ENCODE data around the gene UBASH3A. TPM values are rescaled to one million over a fixed set of nuclear protein-coding genes. Genes with fewer than 3 reads are reported as not detected.

The UBASH3A gene
- total and polyA plus RNA-seq, 4 donors: 0.58 to 0.88 (median 0.67) TPM

- no peaks in the 10 kb centered on the region for H3K36me3 ChIP-seq (ENCODE audit: control insufficient read depth in 4 of 4, insufficient read depth in 4 of 4, low read length in 4 of 4)
- H3K4me3 ChIP-seq: no peak overlapping the region
- 78 to 80% methylated on average over 5 of the region's 5 CpGs for WGBS, 2 donors
- H3K27ac ChIP-seq (ENCODE audit: low read depth in 1 of 2, low read length in 1 of 2): no peak overlapping the region
- peaks cover 0 to 25% (median 3%) of the 10 kb centered on the region in 5 donors for H3K4me1 ChIP-seq (ENCODE audit: control insufficient read depth in 5 of 5, insufficient read depth in 5 of 5, low read length in 5 of 5)
- no peak for ATAC-seq (ENCODE audit: insufficient read depth, low FRiP score)
- H3K9me3 ChIP-seq (ENCODE audit: control insufficient read depth in 4 of 4, insufficient read depth in 3 of 4, low read length in 3 of 4): no peaks in the 10 kb centered on the region
- no peak for DNase-seq
- no peak for TF ChIP-seq CTCF (IDR thresholded peaks at IDR 0.05; ENCODE audit: control extremely low read depth, extremely low read depth)
- peaks cover 0 to 2% (median 0%) of the 10 kb centered on the region in 3 donors for H3K27me3 ChIP-seq (ENCODE audit: control insufficient read depth in 3 of 3, insufficient read depth in 3 of 3, low read length in 2 of 3)
- no peak overlapping the region for H3K9ac ChIP-seq (ENCODE audit: insufficient read depth in 1 of 2, low read length in 2 of 2)
Measured at GRCh38 chr21:42390193-42390592, 13.5 kb upstream of the UBASH3A start.

- no peaks in the 10 kb centered on the region for H3K9me3 ChIP-seq (ENCODE audit: control insufficient read depth in 4 of 4, insufficient read depth in 3 of 4, low read length in 3 of 4)
- 63 to 76% methylated on average over 2 of the region's 2 CpGs for WGBS, 2 donors
- ATAC-seq (ENCODE audit: insufficient read depth, low FRiP score) (no peak), DNase-seq (no peak)
- peaks cover 0 to 25% (median 3%) of the 10 kb centered on the region in 5 donors for H3K4me1 ChIP-seq (ENCODE audit: control insufficient read depth in 5 of 5, insufficient read depth in 5 of 5, low read length in 5 of 5)
- peaks cover 0 to 2% (median 0%) of the 10 kb centered on the region in 3 donors for H3K27me3 ChIP-seq (ENCODE audit: control insufficient read depth in 3 of 3, insufficient read depth in 3 of 3, low read length in 2 of 3)
- no peak for TF ChIP-seq CTCF (IDR thresholded peaks at IDR 0.05; ENCODE audit: control extremely low read depth, extremely low read depth)
- no peak overlapping the region for H3K9ac ChIP-seq (ENCODE audit: insufficient read depth in 1 of 2, low read length in 2 of 2)
- H3K4me3 ChIP-seq: no peak overlapping the region
- H3K27ac ChIP-seq (ENCODE audit: low read depth in 1 of 2, low read length in 1 of 2): no peak overlapping the region
- no peaks in the 10 kb centered on the region for H3K36me3 ChIP-seq (ENCODE audit: control insufficient read depth in 4 of 4, insufficient read depth in 4 of 4, low read length in 4 of 4)
Measured at GRCh38 chr21:42390696-42391095, 13.0 kb upstream of the UBASH3A start.

GRCh38 chr21:42391297-42391696 is 12.4 kb upstream of the UBASH3A start:
- Histone ChIP-seq H3K36me3 (ENCODE audit: control insufficient read depth in 4 of 4, insufficient read depth in 4 of 4, low read length in 4 of 4) (no peaks in the 10 kb centered on the region), H3K27me3 (ENCODE audit: control insufficient read depth in 3 of 3, insufficient read depth in 3 of 3, low read length in 2 of 3) (peaks cover 0 to 2% (median 0%) of the 10 kb centered on the region in 3 donors), H3K9me3 (ENCODE audit: control insufficient read depth in 4 of 4, insufficient read depth in 3 of 4, low read length in 3 of 4) (no peaks in the 10 kb centered on the region), H3K9ac (ENCODE audit: insufficient read depth in 1 of 2, low read length in 2 of 2) (no peak overlapping the region), H3K4me1 (ENCODE audit: control insufficient read depth in 5 of 5, insufficient read depth in 5 of 5, low read length in 5 of 5) (peaks cover 0 to 25% (median 3%) of the 10 kb centered on the region in 5 donors), H3K27ac (ENCODE audit: low read depth in 1 of 2, low read length in 1 of 2) (no peak overlapping the region), H3K4me3 (no peak overlapping the region)
- 85 to 90% methylated on average over 5 of the region's 5 CpGs for WGBS, 2 donors
- no peak for DNase-seq
- no peak for ATAC-seq (ENCODE audit: insufficient read depth, low FRiP score)
- TF ChIP-seq CTCF (IDR thresholded peaks at IDR 0.05; ENCODE audit: control extremely low read depth, extremely low read depth): no peak
